SU-DHL-6 (cell line): Measurements from ENCODE around the gene LRP1B.

Source experiments
- H2AFZ ChIP-seq: fragments of 200-600 bp; sonication (generic); 2 replicates; pipeline ENCODE4 v1.6.1; 2014; ENCODE audit warnings: low read depth, mild to moderate bottlenecking, moderate library complexity, mixed read lengths, antibody characterized with exemption, low read length; ENCODE audit not compliant: severe bottlenecking
- H3F3A ChIP-seq: fragments of 200-600 bp; shearing (Covaris generic); 2 replicates; pipeline ENCODE4 v1.6.0; 2016; ENCODE audit warnings: antibody characterized with exemption, mild to moderate bottlenecking; ENCODE audit not compliant: insufficient read depth
- H3K27ac ChIP-seq: fragments of 200-600 bp; sonication (generic); 2 replicates; pipeline ENCODE4 v1.5.1; 2016; ENCODE audit warnings: low read depth, mild to moderate bottlenecking, low read length, moderate library complexity, mixed read lengths
- H3K27me3 ChIP-seq: fragments of 200-600 bp; sonication (generic), shearing (Covaris generic); 2 replicates; pipeline ENCODE4 v1.6.0; 2014; ENCODE audit warnings: mild to moderate bottlenecking, low read length
- H3K36me3 ChIP-seq: fragments of 200-600 bp; sonication (generic); 2 replicates; pipeline ENCODE4 v1.6.1; 2014; ENCODE audit warnings: mild to moderate bottlenecking, low read length, mixed read lengths
- H3K4me2 ChIP-seq: fragments of 300-600, 200-600 bp; shearing (Covaris generic), sonication (generic); 2 replicates; pipeline ENCODE4 v1.6.0; 2014; ENCODE audit warnings: low read length, low read depth, mild to moderate bottlenecking; ENCODE audit not compliant: poor library complexity, severe bottlenecking
- H3K4me3 ChIP-seq: fragments of 200-600 bp; sonication (generic); 2 replicates; pipeline ENCODE4 v1.5.1; 2014; ENCODE audit warnings: antibody characterized with exemption, low read length, mild to moderate bottlenecking, mixed read lengths; ENCODE audit not compliant: insufficient read depth, poor library complexity, severe bottlenecking
- H3K79me2 ChIP-seq: fragments of 200-600 bp; sonication (generic); 2 replicates; pipeline ENCODE4 v1.6.1; 2014; ENCODE audit warnings: mild to moderate bottlenecking, low read length, moderate library complexity; ENCODE audit not compliant: insufficient read depth
- H3K9ac ChIP-seq: fragments of 200-600 bp; sonication (generic); 2 replicates; pipeline ENCODE4 v1.7.0; 2014; ENCODE audit warnings: mild to moderate bottlenecking, low read length
- H3K9me2 ChIP-seq: fragments of 200-600 bp; sonication (generic); replicated peaks from 2 replicates; pipeline ENCODE4 v1.6.1; 2014; ENCODE audit warnings: low read length; ENCODE audit not compliant: insufficient read depth
- H3K9me3 ChIP-seq: fragments of 200-600 bp; sonication (generic); 2 replicates; pipeline ENCODE4 v1.6.1; 2014; ENCODE audit warnings: low read length, mixed read lengths; ENCODE audit not compliant: insufficient read depth
- H4K20me1 ChIP-seq: fragments of 200-600 bp; sonication (generic); 2 replicates; pipeline ENCODE4 v1.6.1; 2014; ENCODE audit warnings: low read depth, mild to moderate bottlenecking, antibody characterized with exemption, low read length, moderate library complexity, mixed read lengths
- CTCF ChIP-seq: fragments of 200-600 bp; sonication (generic); IDR thresholded peaks from one replicate; pipeline ENCODE4 v1.5.1; 2017; ENCODE audit warnings: antibody characterized with exemption, mild to moderate bottlenecking, low read length, moderate library complexity; ENCODE audit not compliant: insufficient read depth, poor library complexity, severe bottlenecking
- EZH2phosphoT487 ChIP-seq: fragments of 200-600 bp; sonication (generic), shearing (Covaris generic); conservative IDR thresholded peaks from 2 replicates; pipeline ENCODE4 v1.6.1; 2018; ENCODE audit warnings: mild to moderate bottlenecking, antibody characterized with exemption, low read length, moderate library complexity, mixed read lengths

Gene LRP1B

GRCh38 chr2:141911485-141912066 lies 219.2 kb downstream of the LRP1B start:
- H3K9me2 ChIP-seq, result no peaks in the 10 kb centered on the region
- H3K79me2 ChIP-seq, result no peaks in the 10 kb centered on the region
- H3K4me3 ChIP-seq, result no peak overlapping the region
- H3K27me3 ChIP-seq, result no peaks in the 10 kb centered on the region
- no peaks in the 10 kb centered on the region for H3K36me3 ChIP-seq
- TF ChIP-seq CTCF, result peak; percentile 40
- TF ChIP-seq EZH2phosphoT487, result no peak
- no peak overlapping the region for H3K27ac ChIP-seq
- H3K9ac ChIP-seq, result no peak overlapping the region
- H4K20me1 ChIP-seq, result no peaks in the 10 kb centered on the region
- no peaks in the 10 kb centered on the region for H3K9me3 ChIP-seq
- H3F3A ChIP-seq, result no peaks in the 10 kb centered on the region
- H2AFZ ChIP-seq, result no peak overlapping the region
- no peak overlapping the region for H3K4me2 ChIP-seq

GRCh38 chr2:141906678-141907077 lies 224.1 kb downstream of the LRP1B start:
- H4K20me1 ChIP-seq, result no peaks in the 10 kb centered on the region
- no peak overlapping the region for H2AFZ ChIP-seq
- H3K4me3 ChIP-seq, result no peak overlapping the region
- H3F3A ChIP-seq, result no peaks in the 10 kb centered on the region
- H3K9me3 ChIP-seq, result no peaks in the 10 kb centered on the region
- no peak overlapping the region for H3K27ac ChIP-seq
- H3K36me3 ChIP-seq, result no peaks in the 10 kb centered on the region
- no peaks in the 10 kb centered on the region for H3K79me2 ChIP-seq
- H3K4me2 ChIP-seq, result no peak overlapping the region
- no peaks in the 10 kb centered on the region for H3K27me3 ChIP-seq
- no peak overlapping the region for H3K9ac ChIP-seq
- TF ChIP-seq CTCF, result no peak
- TF ChIP-seq EZH2phosphoT487, result no peak
- H3K9me2 ChIP-seq, result no peaks in the 10 kb centered on the region

- H3K27me3 ChIP-seq, result no peaks in the 10 kb centered on the region
- no peaks in the 10 kb centered on the region for H3K9me3 ChIP-seq
- H3K27ac ChIP-seq, result no peak overlapping the region
- H3F3A ChIP-seq, result no peaks in the 10 kb centered on the region
- no peak overlapping the region for H3K9ac ChIP-seq
- no peaks in the 10 kb centered on the region for H3K36me3 ChIP-seq
- H3K4me2 ChIP-seq, result no peak overlapping the region
- H2AFZ ChIP-seq, result no peak overlapping the region
- no peak overlapping the region for H3K4me3 ChIP-seq
- H3K9me2 ChIP-seq, result no peaks in the 10 kb centered on the region
- no peaks in the 10 kb centered on the region for H3K79me2 ChIP-seq
- TF ChIP-seq CTCF, result no peak
- no peak for TF ChIP-seq EZH2phosphoT487
- no peaks in the 10 kb centered on the region for H4K20me1 ChIP-seq
These were observed 230.0 kb downstream of the LRP1B start for GRCh38 chr2:141900826-141901225.
